ENCODE measurements around the gene TBX21.

The TBX21 gene

GRCh38 chr17:47778184-47778635 is 45.2 kb downstream of the TBX21 start:
- no peak for TF ChIP-seq CTCF (IDR thresholded peaks at IDR 0.05)
- no peak overlapping the region for H3K4me3 ChIP-seq
- no peak overlapping the region for H3K27ac ChIP-seq
- no peak for DNase-seq (ENCODE audit: low spot score)

- no peak overlapping the region for H3K4me3 ChIP-seq
- no peak for TF ChIP-seq CTCF (IDR thresholded peaks at IDR 0.05)
- H3K27ac ChIP-seq, result no peak overlapping the region
- DNase-seq (ENCODE audit: low spot score), result peak; percentile 70
These were observed 48.4 kb downstream of the TBX21 start for GRCh38 chr17:47781397-47781796.

- TF ChIP-seq CTCF (IDR thresholded peaks at IDR 0.05), result no peak
- Histone ChIP-seq H3K4me3 (no peak overlapping the region), H3K27ac (no peak overlapping the region)
- peak; percentile 43 for DNase-seq (ENCODE audit: low spot score)
These were observed 52.6 kb downstream of the TBX21 start for GRCh38 chr17:47785538-47786123.

- peak; percentile 38 for TF ChIP-seq CTCF (IDR thresholded peaks at IDR 0.05)
- peak overlapping the region; percentile 64 for H3K4me3 ChIP-seq
- no peak overlapping the region for H3K27ac ChIP-seq
- peak; percentile 69 for DNase-seq (ENCODE audit: low spot score)
These were observed 56.9 kb downstream of the TBX21 start for GRCh38 chr17:47789611-47790561.

- Histone ChIP-seq H3K4me3 (no peak overlapping the region), H3K27ac (no peak overlapping the region)
- DNase-seq (ENCODE audit: low spot score), result peak; percentile 11
- TF ChIP-seq CTCF (IDR thresholded peaks at IDR 0.05), result no peak
These were observed 58.0 kb downstream of the TBX21 start for GRCh38 chr17:47791025-47791424.

- Histone ChIP-seq H3K4me3 (no peak overlapping the region), H3K27ac (no peak overlapping the region)
- TF ChIP-seq CTCF (IDR thresholded peaks at IDR 0.05), result no peak
- no peak for DNase-seq (ENCODE audit: low spot score)
These were observed 59.4 kb downstream of the TBX21 start for GRCh38 chr17:47792457-47792856.

All from coronary artery (tissue), 2 donors.